GM12875 (cell line): ENCODE measurements around the gene MAPK8IP1.

Experiments
- H3K4me3 ChIP-seq: one replicate; pipeline ENCODE4 v1.5.1; 2011; ENCODE audit warnings: low read depth, low read length, control low read depth
- TF ChIP-seq, protein P1 (sequence below): IDR thresholded peaks from 2 replicates; pipeline ENCODE4 v1.5.1; 2011; ENCODE audit warnings: low read depth, mild to moderate bottlenecking, control low read depth, inconsistent platforms, low read length, moderate library complexity, borderline replicate concordance; ENCODE audit not compliant: insufficient read depth

Gene MAPK8IP1

DNA sequence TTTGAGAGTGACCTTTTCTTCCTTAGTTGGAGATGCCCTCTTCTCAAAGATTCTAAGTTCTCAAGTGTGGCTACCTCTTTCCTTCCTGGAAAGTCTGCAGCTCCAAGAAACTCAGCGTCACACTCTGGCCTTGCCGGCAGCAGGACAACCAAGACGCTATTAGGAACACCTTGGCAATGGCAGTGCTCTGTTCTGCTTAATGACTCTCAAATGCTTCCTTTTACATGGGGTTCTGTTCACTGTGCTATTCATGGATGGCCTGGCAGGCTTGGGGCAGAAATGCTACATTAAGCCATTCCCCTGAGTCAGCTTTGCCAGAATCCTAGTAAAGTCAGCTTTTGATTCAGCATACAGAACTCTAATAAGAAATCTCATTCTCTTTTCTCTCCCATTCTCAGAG lies 62.9 kb downstream of the MAPK8IP1 start:
- no peak overlapping the region for H3K4me3 ChIP-seq
- TF ChIP-seq, protein P1, sequence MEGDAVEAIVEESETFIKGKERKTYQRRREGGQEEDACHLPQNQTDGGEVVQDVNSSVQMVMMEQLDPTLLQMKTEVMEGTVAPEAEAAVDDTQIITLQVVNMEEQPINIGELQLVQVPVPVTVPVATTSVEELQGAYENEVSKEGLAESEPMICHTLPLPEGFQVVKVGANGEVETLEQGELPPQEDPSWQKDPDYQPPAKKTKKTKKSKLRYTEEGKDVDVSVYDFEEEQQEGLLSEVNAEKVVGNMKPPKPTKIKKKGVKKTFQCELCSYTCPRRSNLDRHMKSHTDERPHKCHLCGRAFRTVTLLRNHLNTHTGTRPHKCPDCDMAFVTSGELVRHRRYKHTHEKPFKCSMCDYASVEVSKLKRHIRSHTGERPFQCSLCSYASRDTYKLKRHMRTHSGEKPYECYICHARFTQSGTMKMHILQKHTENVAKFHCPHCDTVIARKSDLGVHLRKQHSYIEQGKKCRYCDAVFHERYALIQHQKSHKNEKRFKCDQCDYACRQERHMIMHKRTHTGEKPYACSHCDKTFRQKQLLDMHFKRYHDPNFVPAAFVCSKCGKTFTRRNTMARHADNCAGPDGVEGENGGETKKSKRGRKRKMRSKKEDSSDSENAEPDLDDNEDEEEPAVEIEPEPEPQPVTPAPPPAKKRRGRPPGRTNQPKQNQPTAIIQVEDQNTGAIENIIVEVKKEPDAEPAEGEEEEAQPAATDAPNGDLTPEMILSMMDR, result no peak

DNA sequence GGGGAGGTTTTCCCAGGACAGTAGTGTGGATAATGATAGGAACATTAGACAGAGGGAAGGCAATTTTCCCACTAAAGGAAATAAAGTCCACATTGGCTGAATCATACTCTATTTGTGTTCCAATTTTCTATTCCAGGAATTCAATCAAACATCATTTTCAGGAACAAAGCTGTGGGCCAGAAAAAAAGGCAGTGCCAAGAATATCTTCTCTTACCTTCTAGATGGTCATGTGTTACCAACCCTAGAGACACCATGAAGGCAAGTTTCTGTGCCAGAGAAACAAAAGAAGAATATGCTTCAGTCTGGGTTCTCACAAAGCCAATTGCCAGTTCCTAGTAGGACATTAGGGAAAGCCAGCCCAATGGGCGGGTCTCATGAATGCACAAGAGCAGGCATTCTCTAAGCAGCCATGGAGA lies 64.5 kb downstream of the MAPK8IP1 start:
- TF ChIP-seq, protein P1, result no peak
- no peak overlapping the region for H3K4me3 ChIP-seq
